HuH-7.5 (cell line): ENCODE measurements around the gene RNF149.
"Not testable (repeated sequence)": the region's sequence is repeated elsewhere in the genome, so short reads cannot be mapped to it uniquely, and the experiment has no call there.

Source experiments
- DNase-seq: peaks from one replicate; pipeline ENCODE4 v3.0.0; 2011; ENCODE audit warnings: low spot score

RNF149 gene

DNA sequence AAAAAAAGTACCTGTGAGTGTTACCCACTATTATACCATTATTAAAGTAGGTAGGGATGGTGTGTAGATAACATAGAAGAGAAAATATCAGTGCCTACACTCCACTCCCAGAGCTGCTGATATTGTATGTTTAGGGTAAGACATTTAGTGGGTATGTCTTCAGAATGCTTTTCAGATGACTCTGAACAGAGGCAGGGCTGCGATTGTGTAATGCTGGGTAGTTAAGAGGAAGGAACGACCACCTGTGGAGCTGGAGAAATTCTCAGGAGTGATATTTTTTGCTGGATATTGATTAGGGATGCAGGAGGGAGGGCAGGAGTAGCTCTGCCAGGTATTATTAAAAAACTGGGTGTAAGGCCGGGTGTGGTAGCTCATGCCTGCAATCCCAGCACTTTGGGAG, 53.0 kb downstream of the RNF149 start:
- no peak for DNase-seq

DNA sequence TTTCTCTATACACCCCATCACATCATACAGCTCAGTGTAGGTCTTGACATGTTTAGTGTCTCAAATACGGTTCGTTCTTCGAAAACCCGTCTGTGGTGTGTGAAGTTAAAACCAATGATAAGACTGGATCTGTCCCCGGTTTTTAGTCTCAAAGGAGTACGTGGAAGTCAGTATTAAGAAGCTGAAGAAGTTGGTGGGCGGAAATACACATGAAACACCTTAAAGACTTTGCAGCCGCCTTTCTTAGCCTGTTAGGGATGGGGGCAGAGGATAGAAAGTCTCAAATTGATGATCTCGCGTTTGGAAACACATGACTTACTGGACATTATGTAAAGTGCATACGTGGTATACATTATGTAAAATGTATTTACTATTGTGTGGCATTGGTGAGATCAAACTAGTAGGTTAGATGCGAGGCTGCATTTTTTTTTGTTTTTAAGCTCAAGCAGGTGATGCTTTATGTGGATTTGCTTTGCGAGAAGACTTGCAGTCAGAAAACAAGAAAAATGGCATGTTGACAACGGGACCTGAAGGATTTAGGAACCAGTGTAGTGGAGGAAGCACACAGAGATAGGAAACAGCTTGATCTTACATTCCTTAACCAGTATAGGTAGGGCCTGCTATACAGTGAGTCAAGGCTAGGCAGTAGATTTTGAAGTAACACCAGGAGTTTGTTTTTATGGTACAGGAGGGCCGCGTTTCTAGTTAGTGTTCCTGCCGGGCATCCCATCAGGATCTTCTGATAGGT, 54.6 kb downstream of the RNF149 start:
- DNase-seq = no peak

DNA sequence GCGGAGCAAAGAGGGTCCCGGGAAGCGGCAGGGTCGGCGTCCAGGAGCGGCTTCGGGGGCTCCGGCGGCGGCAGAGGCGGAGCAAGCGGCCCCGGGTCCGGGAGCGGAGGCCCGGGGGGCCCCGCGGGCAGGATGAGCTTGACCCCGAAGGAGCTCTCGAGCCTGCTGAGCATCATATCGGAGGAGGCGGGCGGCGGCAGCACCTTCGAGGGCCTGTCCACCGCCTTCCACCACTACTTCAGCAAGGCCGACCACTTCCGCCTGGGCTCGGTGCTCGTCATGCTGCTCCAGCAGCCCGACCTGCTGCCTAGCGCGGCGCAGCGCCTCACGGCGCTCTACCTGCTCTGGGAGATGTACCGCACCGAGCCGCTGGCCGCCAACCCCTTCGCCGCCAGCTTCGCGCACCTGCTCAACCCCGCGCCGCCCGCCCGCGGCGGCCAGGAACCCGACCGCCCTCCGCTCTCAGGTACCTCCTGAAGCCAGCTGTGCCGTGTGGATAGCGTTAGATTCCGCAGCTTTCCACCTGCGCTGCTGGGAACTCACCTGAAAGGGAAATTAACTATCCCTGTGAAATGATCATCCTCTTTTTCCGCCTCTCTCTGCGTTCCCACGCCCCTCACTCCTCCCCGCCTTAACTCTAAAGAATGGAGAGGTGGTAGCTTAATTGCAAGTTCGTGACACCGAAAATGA, 55.3 kb downstream of the RNF149 start:
- DNase-seq = peak; percentile 30

DNA sequence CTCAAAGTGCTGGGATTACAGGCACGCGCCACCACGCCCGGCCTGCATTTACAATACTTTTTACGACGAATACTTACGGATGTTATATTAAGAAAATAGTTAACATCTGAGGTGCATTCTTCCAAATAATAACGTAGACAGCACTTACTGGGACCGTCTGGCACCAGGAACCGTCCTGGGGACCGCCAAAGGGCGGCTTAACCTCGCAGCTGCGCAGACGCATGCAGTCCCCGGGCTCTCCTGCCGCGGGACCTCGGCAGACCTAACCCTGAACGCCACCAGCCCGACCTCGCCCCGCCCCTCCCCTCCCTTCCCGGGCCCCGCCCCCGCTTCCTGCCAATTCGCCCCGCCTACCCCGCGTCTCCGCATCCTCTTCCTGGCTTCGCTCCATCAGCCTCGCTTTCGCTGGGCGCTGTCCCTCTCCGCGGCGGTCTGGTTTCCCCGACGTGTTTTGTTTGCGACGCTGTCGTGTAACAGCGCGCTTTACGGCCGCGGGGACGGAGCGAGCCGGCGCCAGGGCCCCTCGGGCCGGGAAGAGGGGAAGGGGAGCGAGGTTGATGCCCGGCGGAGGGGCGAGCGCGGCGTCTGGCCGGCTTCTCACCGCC, 56.0 kb downstream of the RNF149 start, which contains the start of gene CNOT11:
CNOT11 (plus strand) TSS at position 479 of the 605 bp plus-strand sequence; CDS start at position 558, 79 bp downstream.
- DNase-seq = peak; percentile 72

DNA sequence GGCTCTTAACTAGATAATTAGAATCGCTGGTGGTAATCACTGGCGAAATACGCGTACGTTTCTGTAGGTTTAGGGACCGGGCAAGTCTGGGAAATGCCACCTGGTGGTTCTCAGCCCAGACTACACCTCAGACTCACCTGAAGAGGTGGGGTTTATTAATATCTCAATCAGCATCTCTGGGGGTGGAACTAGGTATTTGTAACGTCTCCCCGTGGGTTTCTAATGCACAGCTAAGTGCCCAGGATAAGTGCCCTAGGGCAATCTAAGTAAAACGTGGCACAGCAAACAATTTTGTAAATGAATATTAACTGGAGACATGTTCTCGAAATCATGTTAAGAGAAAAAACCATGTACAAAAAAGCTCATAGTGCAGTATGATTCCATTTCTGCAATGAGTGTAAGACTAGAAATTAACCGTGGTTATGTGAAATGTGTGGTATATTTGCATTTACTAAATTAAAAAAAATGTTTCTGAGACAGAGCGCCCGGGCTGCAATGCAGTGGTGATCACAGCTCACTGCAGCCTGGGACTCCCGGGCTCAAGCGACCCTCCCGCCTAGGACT, 56.6 kb downstream of the RNF149 start:
- peak; percentile 28 for DNase-seq

DNA sequence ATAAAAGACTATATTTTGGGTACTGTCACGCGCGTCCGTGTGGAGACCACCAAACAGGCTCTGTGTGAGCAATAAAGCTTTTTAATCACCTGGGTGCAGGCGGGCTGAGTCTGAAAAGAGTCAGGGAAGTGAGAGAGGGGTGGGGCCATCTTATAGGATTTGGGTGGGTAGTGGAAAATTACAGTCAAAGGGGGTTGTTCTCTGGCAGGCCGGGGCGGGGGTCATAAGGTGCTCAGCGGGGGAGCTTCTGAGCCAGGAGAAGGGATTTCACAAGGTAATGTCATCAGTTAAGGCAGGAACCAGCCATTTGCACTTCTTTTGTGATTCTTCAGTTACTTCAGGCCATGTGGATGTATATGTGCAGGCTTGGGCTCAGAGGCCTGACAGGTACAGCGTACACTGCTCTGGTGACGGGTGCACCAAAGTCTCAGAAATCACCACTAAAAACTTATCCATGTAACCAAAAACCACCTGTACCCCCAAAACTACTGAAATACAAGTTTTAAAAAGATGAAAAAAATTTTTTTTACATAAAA, 57.2 kb downstream of the RNF149 start:
- DNase-seq = not testable (repeated sequence)

DNA sequence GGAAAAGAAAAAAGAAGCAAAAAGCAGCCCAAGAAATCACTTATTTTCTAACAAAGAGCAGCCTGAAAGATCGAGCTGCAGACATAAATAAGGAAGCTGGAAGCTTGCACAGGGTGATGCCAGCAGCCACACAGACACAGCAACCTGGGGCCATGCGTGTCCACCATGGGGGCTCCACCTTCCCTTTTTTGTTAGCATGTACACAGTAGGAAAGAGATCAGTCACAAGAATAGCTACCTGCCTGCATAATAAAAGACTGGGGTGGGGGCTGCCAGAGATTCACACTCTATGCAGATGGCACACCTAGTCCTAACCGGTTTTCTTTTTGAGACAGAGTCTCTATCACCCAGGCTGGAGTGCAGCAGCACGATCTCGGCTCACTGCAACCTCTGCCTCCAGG, 58.7 kb downstream of the RNF149 start:
- DNase-seq = no peak

DNA sequence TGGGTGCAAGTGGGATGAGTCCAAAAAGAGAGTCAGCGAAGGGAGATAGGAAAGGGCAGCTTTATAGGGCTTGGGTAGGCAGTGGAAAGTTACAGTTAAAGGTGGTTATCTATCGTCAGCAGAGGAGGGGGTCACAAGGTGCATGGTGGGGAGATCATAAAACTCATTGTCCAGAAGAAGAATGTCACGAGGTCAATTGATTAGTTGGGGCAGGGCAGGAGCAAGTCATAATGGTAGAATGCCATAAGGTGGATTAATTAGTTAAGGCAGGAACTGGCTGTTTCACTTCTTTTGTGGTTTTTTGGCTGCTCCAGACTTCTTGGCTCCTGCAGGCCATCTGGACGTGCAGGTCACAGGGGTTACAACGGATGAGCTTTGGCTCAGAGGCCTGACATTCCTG, 59.7 kb downstream of the RNF149 start:
- not testable (repeated sequence) for DNase-seq

DNA sequence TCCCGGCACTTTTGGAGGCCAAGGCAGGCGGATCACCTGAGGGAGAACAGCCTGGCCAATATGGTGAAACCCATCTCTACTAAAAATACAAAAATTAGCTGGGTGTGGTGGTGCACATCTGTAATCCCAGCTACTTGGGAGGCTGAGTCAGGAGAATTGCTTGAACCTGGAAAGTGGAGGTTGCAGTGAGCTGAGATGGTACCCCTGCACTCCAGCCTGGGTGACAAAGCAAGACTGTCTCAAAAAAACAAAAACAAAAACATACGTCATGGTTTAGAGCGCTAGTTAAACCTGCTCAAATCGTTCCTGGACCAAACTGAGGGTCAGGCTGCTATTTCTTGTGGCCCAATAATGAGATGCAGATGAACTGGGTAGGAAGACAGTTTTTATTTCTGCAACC, 63.0 kb downstream of the RNF149 start:
- not testable (repeated sequence) for DNase-seq

DNA sequence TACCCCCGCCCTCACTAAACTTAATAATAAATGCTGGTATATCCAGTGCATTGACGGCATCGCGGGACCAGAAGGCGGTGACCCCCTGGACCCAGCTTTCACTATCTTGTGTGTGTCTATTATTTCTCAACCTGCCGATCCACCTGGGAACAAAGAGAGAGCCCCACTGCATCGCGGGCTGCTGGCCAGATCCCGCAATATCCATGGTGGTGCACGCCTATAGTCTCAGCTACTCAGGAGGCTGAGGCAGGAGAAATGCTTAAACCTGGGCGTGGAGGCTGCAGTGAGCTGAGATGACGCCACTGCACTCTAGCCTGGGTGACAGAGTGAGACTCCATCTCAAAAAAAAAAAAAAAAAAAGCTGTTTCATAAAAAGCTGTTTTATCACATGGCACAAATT, 63.6 kb downstream of the RNF149 start:
- DNase-seq = not testable (repeated sequence)

DNA sequence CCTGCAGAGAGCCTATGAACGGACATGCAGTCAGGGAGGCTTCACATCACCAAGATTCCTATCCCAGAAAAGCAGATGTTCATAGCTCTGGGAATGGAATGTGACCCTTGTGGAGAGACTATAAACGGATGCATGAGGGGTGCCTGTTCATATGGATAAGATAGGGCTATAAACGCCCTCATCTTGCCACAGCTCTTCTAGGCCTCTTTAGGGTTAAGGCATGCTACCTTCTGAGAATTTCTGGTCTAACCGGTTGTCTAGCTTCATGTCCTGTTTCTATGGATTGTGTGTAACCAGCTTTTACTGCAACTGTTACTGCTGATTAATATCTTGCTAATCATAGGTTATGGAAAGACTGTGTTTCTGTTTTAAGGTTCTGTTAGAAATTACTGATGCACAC, 64.1 kb downstream of the RNF149 start:
- DNase-seq = not testable (repeated sequence)

DNA sequence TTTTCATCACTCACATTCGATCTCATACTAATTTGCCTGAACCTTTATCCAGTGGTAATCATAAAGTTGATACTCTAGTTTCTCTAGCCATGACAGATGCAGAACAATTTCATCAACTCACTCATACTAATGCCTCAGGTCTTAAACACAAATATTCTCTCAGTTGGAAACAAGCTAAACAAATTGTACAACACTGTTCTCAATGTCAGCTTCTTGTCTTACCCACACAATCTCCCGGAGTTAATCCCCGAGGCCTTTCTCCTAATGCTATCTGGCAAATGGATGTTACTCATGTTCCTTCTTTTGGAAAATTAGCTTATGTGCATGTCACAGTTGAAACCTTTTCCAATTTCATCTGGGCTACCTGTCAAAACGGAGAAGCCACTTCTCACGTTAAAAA, 67.3 kb downstream of the RNF149 start:
- DNase-seq = no peak

DNA sequence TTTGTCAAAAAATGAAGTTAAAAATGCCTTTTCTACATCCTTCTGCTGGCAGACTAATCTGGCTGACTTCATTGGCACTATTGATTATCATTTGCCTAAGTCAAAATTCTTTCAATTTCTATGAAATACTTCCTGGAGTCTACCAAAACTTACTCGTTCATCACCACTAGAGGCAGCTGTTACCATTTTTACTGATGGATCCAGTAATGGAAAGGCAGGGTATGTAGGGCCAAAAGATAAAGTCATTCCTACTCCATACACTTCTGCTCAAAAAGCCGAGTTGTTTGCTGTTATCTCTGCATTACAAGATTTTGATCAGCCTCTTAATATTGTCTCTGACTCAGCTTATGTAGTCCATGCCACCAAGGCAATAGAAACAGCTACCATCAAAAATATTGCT, 67.8 kb downstream of the RNF149 start:
- not testable (repeated sequence) for DNase-seq

DNA sequence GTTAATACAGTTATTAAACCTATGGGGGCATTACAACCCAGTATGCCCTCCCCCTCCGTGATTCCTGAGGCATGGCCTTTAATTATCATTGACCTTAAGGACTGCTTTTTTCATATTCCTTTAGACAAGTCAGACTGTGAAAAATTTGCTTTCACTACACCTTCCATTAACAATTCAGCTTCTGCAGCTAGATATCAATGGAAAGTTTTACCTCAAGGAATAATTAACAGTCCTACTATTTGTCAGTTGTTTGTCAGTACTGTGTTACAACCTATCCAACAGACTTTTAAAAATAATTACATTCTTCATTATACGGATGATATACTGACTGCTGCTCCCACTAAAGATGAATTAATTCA, 68.8 kb downstream of the RNF149 start:
- not testable (repeated sequence) for DNase-seq

DNA sequence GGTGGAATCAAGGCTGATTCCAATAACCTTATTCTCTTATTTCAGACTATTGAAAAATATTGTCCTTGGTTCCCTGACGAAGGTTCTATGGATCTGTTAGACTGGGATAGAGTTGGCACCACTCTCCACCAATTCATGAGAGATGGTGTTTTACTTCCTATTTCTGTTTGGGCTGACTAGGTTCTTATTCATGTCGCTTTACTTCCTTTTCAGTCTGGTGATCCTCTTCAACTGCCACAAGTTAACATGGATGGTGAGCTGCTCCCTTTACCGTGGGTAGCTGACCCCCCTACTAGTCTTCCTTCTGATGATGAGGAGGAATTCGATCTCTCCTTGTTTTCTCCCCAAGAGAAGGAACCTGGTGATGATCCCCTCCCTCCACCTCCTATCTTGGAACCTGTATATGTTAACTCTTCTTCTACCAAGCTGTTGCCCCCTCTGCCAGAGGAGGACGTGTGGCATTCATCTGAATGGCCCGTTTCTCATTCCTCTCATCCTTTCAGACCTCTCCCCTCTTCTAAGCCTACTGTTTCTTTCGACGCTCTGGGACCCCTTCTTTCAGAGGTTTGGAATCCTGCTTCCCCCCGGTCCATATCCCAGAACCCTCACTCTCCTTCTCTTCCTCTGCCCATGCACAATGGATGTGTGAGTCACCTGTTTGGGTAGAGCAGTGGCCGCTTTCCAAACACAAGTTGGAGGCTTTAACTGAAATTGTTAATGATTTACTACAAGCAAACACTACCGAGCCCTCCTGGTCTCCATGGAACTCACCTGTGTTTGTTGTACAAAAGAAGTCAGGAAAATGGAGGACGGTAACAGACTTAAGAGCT, 69.4 kb downstream of the RNF149 start:
- DNase-seq = no peak

DNA sequence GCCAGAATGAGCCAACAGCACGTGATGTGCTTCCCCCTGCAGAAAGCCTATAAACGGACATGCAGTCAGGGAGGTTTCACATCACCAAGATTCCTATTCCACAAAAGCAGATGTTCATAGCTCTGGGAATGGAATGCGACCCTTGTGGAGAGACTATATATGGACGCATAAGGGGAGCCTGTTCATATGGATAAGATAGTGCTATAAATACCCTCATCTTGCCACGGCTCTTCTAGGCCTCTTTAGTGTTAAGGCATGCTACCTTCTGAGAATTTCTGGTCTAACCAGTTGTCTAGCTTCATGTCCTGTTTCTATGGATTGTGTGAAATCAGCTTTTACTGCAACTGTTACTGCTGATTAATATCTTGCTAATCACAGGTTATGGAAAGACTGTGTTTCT, 70.6 kb downstream of the RNF149 start:
- not testable (repeated sequence) for DNase-seq

DNA sequence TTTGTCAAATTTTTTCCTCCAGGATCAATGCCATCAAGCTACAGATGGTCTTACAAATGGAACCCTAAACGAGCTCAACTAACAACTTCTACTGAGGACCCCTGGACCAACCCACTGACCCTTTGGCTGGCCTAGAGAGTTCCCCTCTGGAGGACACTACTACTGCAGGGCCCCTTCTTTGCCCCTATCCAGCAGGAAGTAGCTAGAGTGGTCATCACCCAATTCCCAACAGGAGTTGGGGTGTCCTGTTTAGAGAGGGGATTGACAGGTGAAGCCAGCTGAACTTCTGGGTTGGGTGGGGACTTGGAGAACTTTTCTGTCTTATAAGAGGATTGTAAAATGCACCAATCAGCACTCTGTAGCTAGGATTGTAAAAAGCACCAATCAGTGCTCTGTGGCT, 72.5 kb downstream of the RNF149 start:
- DNase-seq = not testable (repeated sequence)

DNA sequence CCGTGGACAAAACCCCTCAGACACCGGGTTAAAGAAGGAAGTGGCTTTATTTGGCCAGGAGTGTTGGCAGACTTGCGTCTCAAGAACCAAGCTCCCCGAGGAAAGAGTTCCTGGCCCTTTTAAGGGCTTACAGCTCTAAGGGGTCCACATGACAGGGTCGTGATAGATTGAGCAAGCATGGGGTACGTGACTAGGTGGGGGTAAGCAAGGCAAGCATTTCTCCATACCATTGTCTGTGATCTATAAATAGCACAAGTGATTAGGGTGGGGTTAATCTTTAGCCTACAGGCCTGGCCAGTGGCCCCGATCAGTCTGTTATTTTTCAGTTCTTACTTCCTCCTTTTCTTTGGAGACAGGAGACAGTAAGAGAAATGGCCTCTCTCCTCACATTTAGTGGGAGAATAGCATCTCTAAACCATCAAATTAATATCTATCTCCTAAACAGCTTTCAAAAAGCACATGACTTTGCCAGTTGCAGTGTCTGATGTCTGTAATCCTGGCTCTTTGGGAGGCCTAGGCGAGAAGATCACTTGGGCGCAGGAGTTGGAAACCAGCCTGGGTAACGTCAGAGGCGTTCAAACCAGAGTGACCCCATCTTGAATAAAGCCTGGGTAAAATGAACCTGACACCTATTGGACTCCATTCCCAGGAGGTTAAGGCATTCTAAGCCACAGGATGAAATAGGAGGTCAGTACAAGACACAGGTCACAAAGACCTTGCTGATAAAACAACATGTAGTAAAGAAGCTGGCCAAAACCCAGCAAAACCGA, 74.1 kb downstream of the RNF149 start:
- DNase-seq = no peak

DNA sequence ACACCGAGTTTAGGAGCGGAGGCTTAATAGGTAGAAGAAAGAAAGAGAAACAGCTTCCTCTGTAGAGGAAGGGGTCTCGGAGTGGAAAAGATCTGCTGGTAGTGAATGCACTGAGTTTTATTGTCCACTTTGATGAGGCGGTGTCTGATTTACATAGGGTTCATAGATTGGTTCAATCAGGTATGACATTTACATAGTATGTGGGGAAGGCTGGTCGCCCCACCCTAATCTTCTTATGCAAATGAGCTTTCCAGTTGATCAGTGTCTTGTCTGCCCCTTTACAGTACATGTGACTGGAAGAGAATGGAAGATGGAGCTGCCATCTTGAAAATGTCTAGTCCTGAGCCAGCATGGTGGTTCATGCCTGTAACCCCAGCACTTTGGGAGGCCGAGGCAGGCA, 75.7 kb downstream of the RNF149 start:
- DNase-seq = no peak

DNA sequence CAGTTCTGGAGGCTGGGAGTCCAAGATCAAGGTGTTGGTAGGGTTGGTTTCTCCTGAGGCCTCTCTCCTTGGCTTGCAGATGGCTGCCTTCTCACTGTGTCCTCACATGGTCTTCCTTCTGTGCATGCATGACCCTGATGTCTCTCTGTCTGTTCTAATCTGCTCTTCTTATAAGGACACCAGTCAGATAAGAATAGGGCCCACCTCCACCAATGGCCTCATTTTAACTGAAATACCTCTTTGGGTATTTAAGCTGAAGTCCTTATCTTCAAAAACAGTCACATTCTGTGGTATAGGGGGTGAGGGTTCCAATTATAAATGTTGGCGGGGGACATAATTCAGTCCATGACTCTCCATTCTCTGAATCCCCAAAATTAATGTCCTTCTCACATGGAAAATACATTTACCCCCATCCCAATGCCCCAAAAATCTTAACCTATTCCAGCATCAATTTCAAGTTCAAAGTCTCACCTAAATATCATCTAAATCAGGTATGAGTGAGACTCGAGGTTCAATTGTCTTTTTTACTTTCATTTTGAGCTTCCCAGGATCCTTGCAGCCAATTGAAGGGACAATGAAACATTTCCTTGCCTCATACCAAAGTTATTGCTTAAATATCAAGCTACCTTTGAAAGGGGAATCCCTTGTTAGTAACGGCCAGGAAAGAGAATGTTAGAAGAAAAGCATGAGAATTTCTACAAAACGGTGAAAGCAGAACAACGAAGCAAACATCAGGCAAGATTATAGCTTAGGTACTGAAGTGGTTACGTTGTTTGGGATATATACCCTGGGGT, 76.4 kb downstream of the RNF149 start:
- no peak for DNase-seq
